Breast epithelium (tissue), 4 donors: ENCODE data around the gene HOXB1. TPM values are rescaled to one million over a fixed set of nuclear protein-coding genes. Genes with fewer than 3 reads are reported as not detected.
A peak's percentile ranks its signal among the peaks of the same experiment; 100 is the strongest.

Source experiments
- DNase-seq, 2 donors: peaks; one replicate each; pipeline ENCODE4 v3.0.0-alpha.2; 2019; ENCODE audit warnings: low spot score in 2 of 2
- H3K27ac ChIP-seq, 2 donors: fragments of 200-600 bp; sonication (generic) in 1 of 2; one replicate each; pipeline ENCODE4 v1.5.1; 2016 to 2019; ENCODE audit warnings: mild to moderate bottlenecking in 1 of 2
- H3K27me3 ChIP-seq, 2 donors: fragments of 200-600 bp; sonication (generic) in 1 of 2; one replicate each; pipeline versions ENCODE4 v1.5.1 to v1.6.0; 2017 to 2019; ENCODE audit warnings: control low read depth in 1 of 2, mild to moderate bottlenecking in 1 of 2
- H3K36me3 ChIP-seq: fragments of 200-600 bp; one replicate; pipeline ENCODE4 v1.5.1; 2019
- H3K4me1 ChIP-seq, 2 donors: fragments of 200-600 bp; sonication (generic); one replicate each; pipeline ENCODE4 v1.5.1; 2016 to 2019; ENCODE audit warnings: control low read depth in 1 of 2
- H3K4me3 ChIP-seq, 3 donors: fragments of 200-600 bp; sonication (generic); 1 replicate in 2 of 3; 2 replicates in 1 of 3; pipeline ENCODE4 v1.5.1; 2016 to 2019; ENCODE audit warnings: mild to moderate bottlenecking in 3 of 3, moderate library complexity in 2 of 3
- H3K9me3 ChIP-seq, 2 donors: fragments of 200-600 bp; sonication (generic) in 1 of 2; one replicate each; pipeline ENCODE4 v1.5.1; 2016 to 2019; ENCODE audit warnings: control low read depth in 1 of 2
- CTCF ChIP-seq, 3 donors: fragments of 450-650 bp; IDR thresholded peaks; one replicate each; pipeline ENCODE4 v1.5.1; 2016 to 2017; ENCODE audit warnings: antibody characterized with exemption in 3 of 3, mild to moderate bottlenecking in 3 of 3, moderate library complexity in 3 of 3
- POLR2A ChIP-seq: fragments of 450-650 bp; IDR thresholded peaks from one replicate; pipeline ENCODE4 v1.6.1; 2016; ENCODE audit warnings: antibody characterized with exemption, mild to moderate bottlenecking, moderate library complexity
- POLR2AphosphoS5 ChIP-seq, 3 donors: sonication (generic); formaldehyde crosslinking; IDR thresholded peaks; one replicate each; pipeline ENCODE4 v1.6.1; 2017; ENCODE audit warnings: antibody characterized with exemption in 3 of 3
- intact Hi-C: fragments of 100-400 bp; cut with DNase I; formaldehyde crosslinking; loops from one replicate; pipeline ENCODE4 v1.15.1; 2023; ENCODE audit warnings: low total_unique reads
- total RNA-seq, 3 donors: library from RNA; depleted of rRNA; stranded (reverse); fragments of >200 nt; gene quantifications; one replicate each; pipeline ENCODE4 v1.1.0, GENCODE V29; 2016

HOXB1 gene
- total RNA-seq, 3 donors from 2014 or later, result not detected

- H3K27ac ChIP-seq, result peak overlapping the region; percentile 24 to 92
- H3K27me3 ChIP-seq, result peaks cover 0 to 15% of the 10 kb centered on the region in 2 donors
- H3K4me3 ChIP-seq, result peak overlapping the region in 2 of 3 donors; percentile 15 to 51
- no peaks in the 10 kb centered on the region for H3K9me3 ChIP-seq
- peaks cover 0 to 3% of the 10 kb centered on the region in 2 donors for H3K4me1 ChIP-seq
- intact Hi-C loops, result no loop called here
- DNase-seq, result no peak
- no peak for TF ChIP-seq POLR2A
- TF ChIP-seq CTCF (IDR thresholded peaks at IDR 0.05), result no peak
- TF ChIP-seq POLR2AphosphoS5 (IDR thresholded peaks at IDR 0.05), result no peak
- no peaks in the 10 kb centered on the region for H3K36me3 ChIP-seq
Measured at GRCh38 chr17:48559840-48560817, 29.3 kb upstream of the HOXB1 start.

DNA sequence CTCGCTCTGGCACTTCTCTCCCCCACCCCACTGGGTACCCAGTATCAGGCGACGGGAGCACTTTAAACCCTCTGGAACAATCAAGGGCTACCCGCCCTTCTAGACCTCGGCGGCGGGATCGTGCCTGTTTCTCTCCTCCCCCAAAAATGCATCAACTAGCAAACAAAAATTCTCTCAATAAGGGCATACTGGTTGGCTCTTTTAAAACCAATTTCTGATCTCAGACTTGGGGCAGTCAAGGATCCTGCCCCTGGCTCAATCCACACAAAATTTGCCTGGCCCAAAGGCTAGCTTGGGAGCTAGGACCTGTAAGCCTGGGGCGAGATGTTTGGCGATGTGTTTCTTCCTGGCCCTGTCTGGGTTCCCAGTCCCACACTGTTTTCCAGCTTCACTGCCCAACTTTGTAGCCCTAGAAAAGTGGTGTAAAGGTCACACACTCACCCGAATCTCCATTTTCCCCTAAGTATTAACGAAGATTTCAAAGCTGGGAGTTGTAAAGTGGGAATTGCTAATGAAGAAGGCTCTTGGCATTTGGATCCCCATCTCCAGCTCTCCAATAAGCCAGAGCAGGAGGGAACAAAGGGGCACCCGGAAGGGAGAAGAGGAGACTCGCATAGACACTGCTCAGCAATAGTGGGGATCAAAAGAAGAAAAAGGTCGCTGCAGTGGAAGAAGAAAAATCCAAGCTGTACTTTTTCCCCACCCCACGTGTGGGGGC, 28.5 kb upstream of the HOXB1 start:
- intact Hi-C loops, result no loop called here
- Histone ChIP-seq H3K27ac (peak overlapping the region; percentile 64 to 92), H3K27me3 (peaks cover 0 to 12% of the 10 kb centered on the region in 2 donors), H3K4me1 (peaks cover 0 to 3% of the 10 kb centered on the region in 2 donors), H3K36me3 (no peaks in the 10 kb centered on the region), H3K4me3 (peak overlapping the region in 2 of 3 donors; percentile 15 to 51), H3K9me3 (no peaks in the 10 kb centered on the region)
- no peak for TF ChIP-seq CTCF (IDR thresholded peaks at IDR 0.05)
- TF ChIP-seq POLR2AphosphoS5 (IDR thresholded peaks at IDR 0.05), result no peak
- TF ChIP-seq POLR2A, result no peak
- DNase-seq, result no peak

GRCh38 chr17:48558831-48559121, 28.0 kb upstream of the HOXB1 start:
- no peak for TF ChIP-seq POLR2AphosphoS5 (IDR thresholded peaks at IDR 0.05)
- no peak for TF ChIP-seq POLR2A
- TF ChIP-seq CTCF (IDR thresholded peaks at IDR 0.05), result no peak
- no peak for DNase-seq
- H3K4me1 ChIP-seq, result peaks cover 0 to 3% of the 10 kb centered on the region in 2 donors

GRCh38 chr17:48558057-48558830, 27.4 kb upstream of the HOXB1 start:
- H3K27me3 ChIP-seq, result peaks cover 0 to 2% of the 10 kb centered on the region in 2 donors
- no peaks in the 10 kb centered on the region for H3K9me3 ChIP-seq
- H3K4me1 ChIP-seq, result no peaks in the 10 kb centered on the region
- H3K4me3 ChIP-seq, result peak overlapping the region in 2 of 3 donors; percentile 15 to 51
- H3K36me3 ChIP-seq, result no peaks in the 10 kb centered on the region
- peak overlapping the region; percentile 64 to 92 for H3K27ac ChIP-seq
- TF ChIP-seq POLR2A, result no peak
- TF ChIP-seq CTCF (IDR thresholded peaks at IDR 0.05), result no peak
- TF ChIP-seq POLR2AphosphoS5 (IDR thresholded peaks at IDR 0.05), result no peak
- no peak for DNase-seq
- intact Hi-C loops, result no loop called here

More at GRCh38 chr17:48558831-48559121, 28.0 kb upstream of the HOXB1 start:
- Histone ChIP-seq H3K4me3 (peak overlapping the region in 2 of 3 donors; percentile 15 to 51), H3K27me3 (peaks cover 0 to 7% of the 10 kb centered on the region in 2 donors), H3K27ac (peak overlapping the region; percentile 64 to 92), H3K9me3 (no peaks in the 10 kb centered on the region), H3K36me3 (no peaks in the 10 kb centered on the region)
- intact Hi-C loops, result no loop called here
